ENCODE measurements around the gene GFOD2. TPM values are rescaled to one million over a fixed set of nuclear protein-coding genes. Genes with fewer than 3 reads are reported as not detected.

The GFOD2 gene
- total RNA-seq, 5 donors from 2014 or later (not counting 1 experiment from before 2014, with no cell fraction given) = 8.5 to 23.2 (median 16.7) TPM

DNA sequence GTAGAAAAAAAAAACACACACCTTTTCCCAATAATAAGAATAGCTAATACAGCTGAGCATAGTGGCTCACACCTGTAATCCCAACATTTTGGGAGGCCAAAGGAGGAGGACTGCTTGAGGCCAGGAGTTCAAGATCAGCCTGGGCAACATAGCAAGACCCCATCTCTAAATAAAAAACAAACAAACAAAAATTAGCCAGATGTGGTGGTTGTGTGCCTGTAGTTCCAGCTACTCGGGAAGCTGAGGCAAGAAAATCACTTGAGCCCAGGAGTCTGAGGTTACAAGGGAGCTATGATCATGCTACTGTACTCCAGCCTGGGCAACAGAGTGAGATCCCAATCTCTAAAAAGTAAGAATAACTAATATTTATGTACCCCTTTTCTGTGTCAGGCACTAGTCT lies 42.8 kb upstream of the GFOD2 start:
- ChIA-PET POLR2A (no interaction called here), CTCF (interaction anchor here in 1 of 2 donors (0.5 kb wide), 1 partner anchor 1353 kb away, joined by 6 read pairs; no protein-coding TSS in a partner anchor)
- Mint-ChIP-seq H3K27ac (no peak overlapping the region), H3K9me3 (no peaks in the 10 kb centered on the region), H3K4me1 (peaks cover 14 to 24% (median 23%) of the 10 kb centered on the region in 3 donors), H3K27me3 (no peaks in the 10 kb centered on the region), H3K4me3 (no peak overlapping the region), H3K36me3 (peaks cover 29% of the 10 kb centered on the region)
- DNase-seq (no peak), ATAC-seq (replicated peaks in 1 of 4) (no peak)
- Histone ChIP-seq H3K27me3 (replicated peaks in 1 of 2; ENCODE audit: control insufficient read depth in 2 of 2, extremely low read depth in 1 of 2, insufficient read depth in 2 of 2, low read length in 1 of 2) (no peaks in the 10 kb centered on the region), H3K36me3 (ENCODE audit: control insufficient read depth in 2 of 2, extremely low read depth in 1 of 2, insufficient read depth in 1 of 2, low read length in 1 of 2) (peaks cover 4 to 19% of the 10 kb centered on the region in 2 donors), H3K9me3 (no peaks in the 10 kb centered on the region), H3K27ac (ENCODE audit: low read length) (no peak overlapping the region), H3K4me1 (ENCODE audit: control insufficient read depth in 1 of 2, extremely low read depth in 1 of 2, insufficient read depth in 2 of 2, low read length in 2 of 2) (peaks cover 0 to 7% of the 10 kb centered on the region in 2 experiments), H3K4me3 (ENCODE audit: control insufficient read depth in 1 of 2, extremely low read depth in 1 of 2, low read length in 1 of 2) (no peak overlapping the region)
- WGBS (ENCODE audit: insufficient coverage) = no CpG with 5 or more reads among the region's 1 CpG

DNA sequence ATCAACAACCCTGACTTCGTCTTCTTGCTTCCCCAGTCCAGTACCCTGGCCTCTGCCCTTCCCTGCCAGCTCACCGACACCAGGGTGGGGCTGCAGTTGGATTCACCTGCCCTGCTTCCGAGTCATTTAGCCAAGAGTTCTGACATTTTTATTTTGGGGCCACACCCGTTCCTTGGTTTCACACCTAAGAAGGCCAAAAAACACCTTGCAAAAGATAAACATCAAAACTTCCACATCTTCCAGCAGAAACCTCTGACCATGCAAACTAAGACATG lies 41.8 kb upstream of the GFOD2 start:
- WGBS (ENCODE audit: insufficient coverage) = 92% methylated on average over 3 of the region's 4 CpGs
- peaks cover 21% of the 10 kb centered on the region for H3K36me3 Mint-ChIP-seq
- Histone ChIP-seq H3K36me3 (ENCODE audit: control insufficient read depth in 2 of 2, extremely low read depth in 1 of 2, insufficient read depth in 1 of 2, low read length in 1 of 2) (peaks cover 0 to 15% of the 10 kb centered on the region in 2 donors), H3K4me1 (ENCODE audit: control insufficient read depth in 1 of 2, extremely low read depth in 1 of 2, insufficient read depth in 2 of 2, low read length in 2 of 2) (peaks cover 0 to 7% of the 10 kb centered on the region in 2 experiments), H3K9me3 (no peaks in the 10 kb centered on the region), H3K4me3 (ENCODE audit: control insufficient read depth in 1 of 2, extremely low read depth in 1 of 2, low read length in 1 of 2) (no peak overlapping the region), H3K27me3 (replicated peaks in 1 of 2; ENCODE audit: control insufficient read depth in 2 of 2, extremely low read depth in 1 of 2, insufficient read depth in 2 of 2, low read length in 1 of 2) (no peaks in the 10 kb centered on the region), H3K27ac (ENCODE audit: low read length) (no peak overlapping the region)
- no peak overlapping the region for H3K4me3 Mint-ChIP-seq
- peaks cover 15 to 24% (median 23%) of the 10 kb centered on the region in 3 donors for H3K4me1 Mint-ChIP-seq
- H3K27me3 Mint-ChIP-seq = no peaks in the 10 kb centered on the region
- ATAC-seq (replicated peaks in 1 of 4) = no peak
- DNase-seq = no peak
- ChIA-PET CTCF (interaction anchor here in 1 of 2 donors (0.6 kb wide), 1 partner anchor 287 kb away, joined by 5 read pairs; no protein-coding TSS in a partner anchor), POLR2A (no interaction called here)
- H3K9me3 Mint-ChIP-seq = no peaks in the 10 kb centered on the region
- peak overlapping the region; percentile 78 to 79 for H3K27ac Mint-ChIP-seq

- ATAC-seq (replicated peaks in 1 of 4) = peak in 2 of 4 experiments; percentile 23 to 27
- Histone ChIP-seq H3K9me3 (no peaks in the 10 kb centered on the region), H3K36me3 (ENCODE audit: control insufficient read depth in 2 of 2, extremely low read depth in 1 of 2, insufficient read depth in 1 of 2, low read length in 1 of 2) (peaks cover 0 to 15% of the 10 kb centered on the region in 2 donors), H3K27me3 (replicated peaks in 1 of 2; ENCODE audit: control insufficient read depth in 2 of 2, extremely low read depth in 1 of 2, insufficient read depth in 2 of 2, low read length in 1 of 2) (no peaks in the 10 kb centered on the region), H3K4me1 (ENCODE audit: control insufficient read depth in 1 of 2, extremely low read depth in 1 of 2, insufficient read depth in 2 of 2, low read length in 2 of 2) (peaks cover 0 to 7% of the 10 kb centered on the region in 2 experiments), H3K4me3 (ENCODE audit: control insufficient read depth in 1 of 2, extremely low read depth in 1 of 2, low read length in 1 of 2) (no peak overlapping the region), H3K27ac (ENCODE audit: low read length) (no peak overlapping the region)
- H3K36me3 Mint-ChIP-seq = peaks cover 21% of the 10 kb centered on the region
- H3K9me3 Mint-ChIP-seq = no peaks in the 10 kb centered on the region
- WGBS (ENCODE audit: insufficient coverage) = 82% methylated on average over 7 of the region's 8 CpGs
- peak overlapping the region; percentile 78 to 79 for H3K27ac Mint-ChIP-seq
- CTCF ChIA-PET = interaction anchor here in 1 of 2 donors (0.6 kb wide), 1 partner anchor 287 kb away, joined by 5 read pairs; no protein-coding TSS in a partner anchor
- H3K4me3 Mint-ChIP-seq = no peak overlapping the region
- H3K4me1 Mint-ChIP-seq = peaks cover 18 to 24% (median 23%) of the 10 kb centered on the region in 3 donors
- no peaks in the 10 kb centered on the region for H3K27me3 Mint-ChIP-seq
- DNase-seq = peak in 1 of 35 experiments; percentile 2
- POLR2A ChIA-PET = no interaction called here
Measured at GRCh38 chr16:67760206-67760955, 41.3 kb upstream of the GFOD2 start.

GRCh38 chr16:67758966-67759365 lies 39.9 kb upstream of the GFOD2 start:
- H3K4me1 Mint-ChIP-seq = peaks cover 18 to 24% (median 23%) of the 10 kb centered on the region in 3 donors
- Histone ChIP-seq H3K4me1 (ENCODE audit: control insufficient read depth in 1 of 2, extremely low read depth in 1 of 2, insufficient read depth in 2 of 2, low read length in 2 of 2) (peaks cover 0 to 7% of the 10 kb centered on the region in 2 experiments), H3K27me3 (replicated peaks in 1 of 2; ENCODE audit: control insufficient read depth in 2 of 2, extremely low read depth in 1 of 2, insufficient read depth in 2 of 2, low read length in 1 of 2) (no peaks in the 10 kb centered on the region), H3K27ac (ENCODE audit: low read length) (no peak overlapping the region), H3K9me3 (no peaks in the 10 kb centered on the region), H3K36me3 (ENCODE audit: control insufficient read depth in 2 of 2, extremely low read depth in 1 of 2, insufficient read depth in 1 of 2, low read length in 1 of 2) (peaks cover 3 to 23% of the 10 kb centered on the region in 2 donors), H3K4me3 (ENCODE audit: control insufficient read depth in 1 of 2, extremely low read depth in 1 of 2, low read length in 1 of 2) (no peak overlapping the region)
- ChIA-PET CTCF (no interaction called here), POLR2A (no interaction called here)
- ATAC-seq (replicated peaks in 1 of 4) (no peak), DNase-seq (no peak)
- no peak overlapping the region for H3K27ac Mint-ChIP-seq
- no peaks in the 10 kb centered on the region for H3K27me3 Mint-ChIP-seq
- no peak overlapping the region for H3K4me3 Mint-ChIP-seq
- WGBS (ENCODE audit: insufficient coverage) = 93% methylated on average over 6 of the region's 7 CpGs
- no peaks in the 10 kb centered on the region for H3K9me3 Mint-ChIP-seq
- peaks cover 21% of the 10 kb centered on the region for H3K36me3 Mint-ChIP-seq

- Histone ChIP-seq H3K4me3 (ENCODE audit: control insufficient read depth in 1 of 2, extremely low read depth in 1 of 2, low read length in 1 of 2) (no peak overlapping the region), H3K27me3 (replicated peaks in 1 of 2; ENCODE audit: control insufficient read depth in 2 of 2, extremely low read depth in 1 of 2, insufficient read depth in 2 of 2, low read length in 1 of 2) (no peaks in the 10 kb centered on the region), H3K27ac (ENCODE audit: low read length) (no peak overlapping the region), H3K36me3 (ENCODE audit: control insufficient read depth in 2 of 2, extremely low read depth in 1 of 2, insufficient read depth in 1 of 2, low read length in 1 of 2) (peaks cover 3 to 22% of the 10 kb centered on the region in 2 donors), H3K9me3 (no peaks in the 10 kb centered on the region), H3K4me1 (ENCODE audit: control insufficient read depth in 1 of 2, extremely low read depth in 1 of 2, insufficient read depth in 2 of 2, low read length in 2 of 2) (peaks cover 0 to 7% of the 10 kb centered on the region in 2 experiments)
- Mint-ChIP-seq H3K9me3 (no peaks in the 10 kb centered on the region), H3K4me3 (no peak overlapping the region), H3K27ac (no peak overlapping the region), H3K4me1 (peaks cover 18 to 23% (median 21%) of the 10 kb centered on the region in 3 donors), H3K27me3 (no peaks in the 10 kb centered on the region), H3K36me3 (peaks cover 24% of the 10 kb centered on the region)
- ATAC-seq (replicated peaks in 1 of 4) (no peak), DNase-seq (no peak)
- ChIA-PET CTCF (no interaction called here), POLR2A (interaction anchor here in 1 of 2 donors (0.5 kb wide), 1 partner anchor 739 kb away, joined by 4 read pairs; no protein-coding TSS in a partner anchor)
- 83% methylated on average over 2 of the region's 3 CpGs for WGBS (ENCODE audit: insufficient coverage)
Measured at GRCh38 chr16:67758006-67758405, 38.9 kb upstream of the GFOD2 start.

GRCh38 chr16:67752641-67753040 lies 33.5 kb upstream of the GFOD2 start:
- Histone ChIP-seq H3K36me3 (ENCODE audit: control insufficient read depth in 2 of 2, extremely low read depth in 1 of 2, insufficient read depth in 1 of 2, low read length in 1 of 2) (peaks cover 3 to 24% of the 10 kb centered on the region in 2 donors), H3K4me3 (ENCODE audit: control insufficient read depth in 1 of 2, extremely low read depth in 1 of 2, low read length in 1 of 2) (no peak overlapping the region), H3K4me1 (ENCODE audit: control insufficient read depth in 1 of 2, extremely low read depth in 1 of 2, insufficient read depth in 2 of 2, low read length in 2 of 2) (no peaks in the 10 kb centered on the region), H3K27me3 (replicated peaks in 1 of 2; ENCODE audit: control insufficient read depth in 2 of 2, extremely low read depth in 1 of 2, insufficient read depth in 2 of 2, low read length in 1 of 2) (no peaks in the 10 kb centered on the region), H3K9me3 (no peaks in the 10 kb centered on the region), H3K27ac (ENCODE audit: low read length) (no peak overlapping the region)
- no CpG with 5 or more reads among the region's 2 CpGs for WGBS (ENCODE audit: insufficient coverage)
- Mint-ChIP-seq H3K4me1 (peaks cover 0 to 4% (median 3%) of the 10 kb centered on the region in 3 donors), H3K27ac (no peak overlapping the region), H3K4me3 (no peak overlapping the region), H3K36me3 (peaks cover 13% of the 10 kb centered on the region), H3K27me3 (no peaks in the 10 kb centered on the region), H3K9me3 (no peaks in the 10 kb centered on the region)
- CTCF ChIA-PET = interaction anchor here in 1 of 2 donors (0.6 kb wide), 1 partner anchor 13 kb away, joined by 3 read pairs; no protein-coding TSS in a partner anchor
- no peak for ATAC-seq (replicated peaks in 1 of 4)
- POLR2A ChIA-PET = no interaction called here
- DNase-seq = no peak
